ENCODE results near the gene ELFN1. TPM values are rescaled to one million over a fixed set of nuclear protein-coding genes. Genes with fewer than 3 reads are reported as not detected.

Gene ELFN1
- polyA plus RNA-seq, 1 donor (not counting 4 experiments of a cell fraction or from before 2014, with no cell fraction given), result 0.03 TPM

- Histone ChIP-seq H3K4me2 (ENCODE audit: control insufficient read depth, extremely low read depth, insufficient read depth, low read depth, low read length) (no peak overlapping the region), H3K4me1 (ENCODE audit: control insufficient read depth, extremely low read depth, insufficient read depth, low read length) (no peaks in the 10 kb centered on the region), H3K9me3 (ENCODE audit: control insufficient read depth, low read depth, low read length) (no peaks in the 10 kb centered on the region), H3K4me3 (ENCODE audit: control insufficient read depth in 2 of 3, extremely low read depth in 1 of 3, insufficient read depth in 2 of 3, low read depth in 1 of 3, low read length in 3 of 3) (no peak overlapping the region), H4K20me1 (ENCODE audit: control insufficient read depth, extremely low read depth, insufficient read depth, low read length) (no peaks in the 10 kb centered on the region), H2AFZ (ENCODE audit: control insufficient read depth, low read length) (no peak overlapping the region), H3K36me3 (ENCODE audit: control insufficient read depth in 2 of 2, extremely low read depth in 1 of 2, insufficient read depth in 2 of 2, low read length in 2 of 2) (no peaks in the 10 kb centered on the region), H3K9me1 (ENCODE audit: control insufficient read depth, extremely low read depth, insufficient read depth, low read length) (no peaks in the 10 kb centered on the region), H3K79me2 (ENCODE audit: control insufficient read depth, insufficient read depth, low read length) (no peaks in the 10 kb centered on the region), H3K9ac (ENCODE audit: control insufficient read depth, extremely low read depth, insufficient read depth, low read length) (no peak overlapping the region), H3K27me3 (ENCODE audit: control insufficient read depth, extremely low read depth, insufficient read depth, low read length) (peaks cover 46% of the 10 kb centered on the region), H3K27ac (ENCODE audit: control insufficient read depth, insufficient read depth, low read length) (no peak overlapping the region)
- dilution Hi-C loops (cut with MboI; ENCODE audit: extremely low pct_ligation_motif_present, low sequenced_read_pairs), result no loop called here
- FAIRE-seq (no peak), DNase-seq (ENCODE audit: low read depth, low spot score) (no peak)
- TF ChIP-seq EZH2 (IDR thresholded peaks at IDR 0.05; ENCODE audit: low read length) (no peak), CTCF (optimal IDR thresholded peaks at IDR 0.05 in 1 of 3, IDR thresholded peaks at IDR 0.05 in 1 of 3, conservative IDR thresholded peaks at IDR 0.05 in 1 of 3; ENCODE audit: extremely low read depth in 1 of 3, insufficient read depth in 2 of 3, low read length in 3 of 3) (no peak)
Observed at GRCh38 chr7:1662767-1663166, 7.3 kb upstream of the ELFN1 start.

DNA sequence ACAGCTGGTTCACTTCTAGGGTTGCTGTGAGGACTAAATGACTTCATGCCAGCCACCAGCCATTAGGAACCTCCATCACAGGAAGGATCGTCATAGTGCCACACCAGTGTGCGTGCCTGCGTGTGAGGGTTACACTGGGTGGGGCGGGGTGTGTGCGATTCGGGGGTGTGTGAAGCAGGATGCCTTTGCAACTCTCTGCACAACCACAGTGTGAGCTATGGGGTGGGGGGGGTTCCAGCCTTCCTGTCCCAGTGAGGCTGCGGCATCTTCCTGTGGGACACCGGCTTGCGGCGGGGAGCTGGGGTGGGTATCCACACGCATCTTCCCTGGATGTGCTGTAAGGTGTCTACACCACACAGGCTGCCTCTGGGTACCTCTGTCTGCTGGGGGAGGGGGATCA lies 6.9 kb upstream of the ELFN1 start:
- no peaks in the 10 kb centered on the region for H3K36me3 ChIP-seq (ENCODE audit: control insufficient read depth in 2 of 2, extremely low read depth in 1 of 2, insufficient read depth in 2 of 2, low read length in 2 of 2)
- H3K4me3 ChIP-seq (ENCODE audit: control insufficient read depth in 2 of 3, extremely low read depth in 1 of 3, insufficient read depth in 2 of 3, low read depth in 1 of 3, low read length in 3 of 3), result no peak overlapping the region
- H3K27ac ChIP-seq (ENCODE audit: control insufficient read depth, insufficient read depth, low read length), result no peak overlapping the region
- peaks cover 51% of the 10 kb centered on the region for H3K27me3 ChIP-seq (ENCODE audit: control insufficient read depth, extremely low read depth, insufficient read depth, low read length)
- no peaks in the 10 kb centered on the region for H3K79me2 ChIP-seq (ENCODE audit: control insufficient read depth, insufficient read depth, low read length)
- H3K9me3 ChIP-seq (ENCODE audit: control insufficient read depth, low read depth, low read length), result no peaks in the 10 kb centered on the region
- H3K4me1 ChIP-seq (ENCODE audit: control insufficient read depth, extremely low read depth, insufficient read depth, low read length), result no peaks in the 10 kb centered on the region
- no peak for TF ChIP-seq CTCF (optimal IDR thresholded peaks at IDR 0.05 in 1 of 3, IDR thresholded peaks at IDR 0.05 in 1 of 3, conservative IDR thresholded peaks at IDR 0.05 in 1 of 3; ENCODE audit: extremely low read depth in 1 of 3, insufficient read depth in 2 of 3, low read length in 3 of 3)
- no peak for TF ChIP-seq EZH2 (IDR thresholded peaks at IDR 0.05; ENCODE audit: low read length)
- H3K9me1 ChIP-seq (ENCODE audit: control insufficient read depth, extremely low read depth, insufficient read depth, low read length), result no peaks in the 10 kb centered on the region
- no peak overlapping the region for H3K4me2 ChIP-seq (ENCODE audit: control insufficient read depth, extremely low read depth, insufficient read depth, low read depth, low read length)
- H2AFZ ChIP-seq (ENCODE audit: control insufficient read depth, low read length), result no peak overlapping the region
- FAIRE-seq (no peak), DNase-seq (ENCODE audit: low read depth, low spot score) (no peak)
- no peak overlapping the region for H3K9ac ChIP-seq (ENCODE audit: control insufficient read depth, extremely low read depth, insufficient read depth, low read length)
- H4K20me1 ChIP-seq (ENCODE audit: control insufficient read depth, extremely low read depth, insufficient read depth, low read length), result no peaks in the 10 kb centered on the region
- dilution Hi-C loops (cut with MboI; ENCODE audit: extremely low pct_ligation_motif_present, low sequenced_read_pairs), result no loop called here

All from keratinocyte (primary cell).